Astrocyte of the cerebellum (primary cell): ENCODE measurements around the gene MRPS34.

ENCODE experiments used
- DNase-seq: peaks from one replicate; pipeline ENCODE4 v3.0.0-alpha.2; 2011; ENCODE audit warnings: low read depth
- H3K4me3 ChIP-seq: 2 replicates; pipeline ENCODE4 v1.5.1; 2011; ENCODE audit warnings: mild to moderate bottlenecking, low read depth, low read length, moderate library complexity
- in situ Hi-C: cut with HindIII; loops from 2 replicates; pipeline ENCODE4 v1.10.0; 2017; ENCODE audit warnings: low sequenced_read_pairs
- TF ChIP-seq, protein P1 (sequence below): IDR thresholded peaks from 2 replicates; pipeline ENCODE4 v1.5.1; 2012; ENCODE audit warnings: low read length, low read depth, moderate library complexity, mild to moderate bottlenecking; ENCODE audit errors: missing control alignments

The MRPS34 gene

GRCh38 chr16:1745900-1746692 is 26.8 kb downstream of the MRPS34 start:
- TF ChIP-seq, protein P1, sequence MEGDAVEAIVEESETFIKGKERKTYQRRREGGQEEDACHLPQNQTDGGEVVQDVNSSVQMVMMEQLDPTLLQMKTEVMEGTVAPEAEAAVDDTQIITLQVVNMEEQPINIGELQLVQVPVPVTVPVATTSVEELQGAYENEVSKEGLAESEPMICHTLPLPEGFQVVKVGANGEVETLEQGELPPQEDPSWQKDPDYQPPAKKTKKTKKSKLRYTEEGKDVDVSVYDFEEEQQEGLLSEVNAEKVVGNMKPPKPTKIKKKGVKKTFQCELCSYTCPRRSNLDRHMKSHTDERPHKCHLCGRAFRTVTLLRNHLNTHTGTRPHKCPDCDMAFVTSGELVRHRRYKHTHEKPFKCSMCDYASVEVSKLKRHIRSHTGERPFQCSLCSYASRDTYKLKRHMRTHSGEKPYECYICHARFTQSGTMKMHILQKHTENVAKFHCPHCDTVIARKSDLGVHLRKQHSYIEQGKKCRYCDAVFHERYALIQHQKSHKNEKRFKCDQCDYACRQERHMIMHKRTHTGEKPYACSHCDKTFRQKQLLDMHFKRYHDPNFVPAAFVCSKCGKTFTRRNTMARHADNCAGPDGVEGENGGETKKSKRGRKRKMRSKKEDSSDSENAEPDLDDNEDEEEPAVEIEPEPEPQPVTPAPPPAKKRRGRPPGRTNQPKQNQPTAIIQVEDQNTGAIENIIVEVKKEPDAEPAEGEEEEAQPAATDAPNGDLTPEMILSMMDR = no peak
- in situ Hi-C loops = loop anchor here (10.0 kb wide), 1 partner anchor 61 kb away; no protein-coding TSS in a partner anchor
- peak overlapping the region; percentile 21 for H3K4me3 ChIP-seq
- DNase-seq = peak; percentile 90

DNA sequence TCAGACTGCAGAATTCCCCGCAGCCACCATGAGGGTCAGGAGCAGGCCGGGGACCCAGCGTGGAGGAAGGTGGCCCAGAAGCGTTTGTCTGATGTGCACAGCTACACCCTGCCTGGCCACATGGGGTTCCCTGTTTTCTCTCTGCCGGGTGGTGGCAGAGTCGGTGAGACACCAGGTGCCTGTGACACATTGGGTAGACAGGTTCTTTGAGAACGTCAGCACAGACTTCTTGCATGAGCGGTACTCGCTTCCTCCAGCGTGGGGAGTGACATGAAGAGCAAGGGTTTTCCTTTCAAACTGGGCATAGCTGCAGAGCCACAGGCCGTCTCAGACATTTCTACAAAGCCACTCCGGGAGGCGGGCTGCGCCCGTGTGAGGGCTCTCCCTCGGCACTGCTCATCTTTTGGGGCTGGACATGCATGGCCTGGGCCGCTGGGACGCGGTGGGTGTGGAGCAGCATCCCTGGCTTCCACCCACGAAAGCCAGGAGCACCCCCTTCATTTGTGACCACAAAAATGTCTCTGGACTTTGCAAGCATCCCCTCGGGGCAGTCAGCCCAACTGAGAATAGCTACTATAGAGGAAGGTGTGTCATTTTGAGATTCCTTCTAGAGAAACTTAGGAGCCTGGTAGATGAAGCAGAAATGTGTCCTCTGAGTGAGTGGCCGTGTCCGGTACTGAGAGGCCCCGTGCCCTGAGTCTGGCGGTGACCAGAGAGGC is 27.6 kb downstream of the MRPS34 start:
- in situ Hi-C loops = loop anchor here (10.0 kb wide), 1 partner anchor 61 kb away; no protein-coding TSS in a partner anchor
- TF ChIP-seq, protein P1 = no peak
- peak; percentile 78 for DNase-seq
- peak overlapping the region; percentile 21 for H3K4me3 ChIP-seq

- DNase-seq = no peak
- TF ChIP-seq, protein P1 = no peak
- in situ Hi-C loops = loop anchor here (10.0 kb wide), 1 partner anchor 60 kb away; no protein-coding TSS in a partner anchor
- no peak overlapping the region for H3K4me3 ChIP-seq
Observed at GRCh38 chr16:1744338-1744840, 28.5 kb downstream of the MRPS34 start.

- in situ Hi-C loops = loop anchor here (10.0 kb wide), 1 partner anchor 59 kb away; no protein-coding TSS in a partner anchor
- H3K4me3 ChIP-seq = no peak overlapping the region
- TF ChIP-seq, protein P1 = no peak
- DNase-seq = no peak
Observed at GRCh38 chr16:1743376-1744337, 29.3 kb downstream of the MRPS34 start.

GRCh38 chr16:1741553-1742165 is 31.3 kb downstream of the MRPS34 start:
- in situ Hi-C loops = loop anchor here (10.0 kb wide), 1 partner anchor 57 kb away; no protein-coding TSS in a partner anchor
- no peak for DNase-seq
- TF ChIP-seq, protein P1 = no peak
- no peak overlapping the region for H3K4me3 ChIP-seq
